DOHH2 (cell line): ENCODE data around the gene AHRR.
"Not testable (repeated sequence)": the region's sequence is repeated elsewhere in the genome, so short reads cannot be mapped to it uniquely, and the experiment has no call there.

ENCODE experiments used
- H3F3A ChIP-seq: fragments of 200-600 bp; sonication (generic), shearing (Covaris generic); 2 replicates; pipeline ENCODE4 v1.6.0; 2016; ENCODE audit warnings: antibody characterized with exemption, mild to moderate bottlenecking; ENCODE audit not compliant: control insufficient read depth, insufficient read depth
- H3K27ac ChIP-seq: fragments of 200-600 bp; sonication (generic); 2 replicates; pipeline ENCODE4 v1.5.1; 2014; ENCODE audit warnings: low read depth, mild to moderate bottlenecking, low read length, moderate library complexity
- H3K27me3 ChIP-seq: fragments of 200-600 bp; sonication (generic); 2 replicates; pipeline ENCODE4 v1.6.1; 2014; ENCODE audit warnings: mild to moderate bottlenecking, low read length, mixed read lengths; ENCODE audit not compliant: control insufficient read depth
- H3K36me3 ChIP-seq: fragments of 200-600 bp; sonication (generic); 2 replicates; pipeline ENCODE4 v1.6.1; 2014; ENCODE audit warnings: mild to moderate bottlenecking, low read length, moderate library complexity, mixed read lengths; ENCODE audit not compliant: control insufficient read depth
- H3K4me1 ChIP-seq: fragments of 200-600 bp; sonication (generic); 2 replicates; pipeline ENCODE4 v1.6.1; 2014; ENCODE audit warnings: mild to moderate bottlenecking, low read length, mixed read lengths; ENCODE audit not compliant: control insufficient read depth
- H3K4me2 ChIP-seq: fragments of 200-600 bp; sonication (generic); 2 replicates; pipeline ENCODE4 v1.6.0; 2014; ENCODE audit warnings: mild to moderate bottlenecking, low read length, moderate library complexity
- H3K4me3 ChIP-seq: fragments of 200-600 bp; sonication (generic); 2 replicates; pipeline ENCODE4 v1.5.1; 2014; ENCODE audit warnings: mild to moderate bottlenecking, low read length, mixed read lengths
- H3K79me2 ChIP-seq: fragments of 200-600 bp; sonication (generic); 2 replicates; pipeline ENCODE4 v1.6.1; 2014; ENCODE audit warnings: mild to moderate bottlenecking, low read length, mixed read lengths; ENCODE audit not compliant: control insufficient read depth
- H3K9me2 ChIP-seq: fragments of 200-600 bp; sonication (generic); replicated peaks from 2 replicates; pipeline ENCODE4 v1.6.1; 2014; ENCODE audit warnings: mild to moderate bottlenecking, low read length, mixed read lengths; ENCODE audit not compliant: control insufficient read depth
- H3K9me3 ChIP-seq: fragments of 200-600 bp; sonication (generic); 2 replicates; pipeline ENCODE4 v1.6.1; 2014; ENCODE audit warnings: antibody characterized with exemption, low read length, mixed read lengths; ENCODE audit not compliant: control insufficient read depth, insufficient read depth
- H4K20me1 ChIP-seq: fragments of 200-600 bp; sonication (generic); 2 replicates; pipeline ENCODE4 v1.6.0; 2014; ENCODE audit warnings: low read depth, mild to moderate bottlenecking, antibody characterized with exemption, low read length, moderate library complexity; ENCODE audit not compliant: control insufficient read depth, insufficient read depth
- CTCF ChIP-seq: fragments of 200-600 bp; sonication (generic); IDR thresholded peaks from one replicate; pipeline ENCODE4 v1.5.1; 2014; ENCODE audit warnings: antibody characterized with exemption, mild to moderate bottlenecking, low read depth, low read length; ENCODE audit not compliant: poor library complexity, severe bottlenecking
- EZH2phosphoT487 ChIP-seq: fragments of 200-600 bp; sonication (generic); IDR thresholded peaks from 2 replicates; pipeline ENCODE4 v1.6.1; 2017; ENCODE audit warnings: borderline replicate concordance, mild to moderate bottlenecking, antibody characterized with exemption, low read length, moderate library complexity, mixed read lengths

AHRR gene

DNA sequence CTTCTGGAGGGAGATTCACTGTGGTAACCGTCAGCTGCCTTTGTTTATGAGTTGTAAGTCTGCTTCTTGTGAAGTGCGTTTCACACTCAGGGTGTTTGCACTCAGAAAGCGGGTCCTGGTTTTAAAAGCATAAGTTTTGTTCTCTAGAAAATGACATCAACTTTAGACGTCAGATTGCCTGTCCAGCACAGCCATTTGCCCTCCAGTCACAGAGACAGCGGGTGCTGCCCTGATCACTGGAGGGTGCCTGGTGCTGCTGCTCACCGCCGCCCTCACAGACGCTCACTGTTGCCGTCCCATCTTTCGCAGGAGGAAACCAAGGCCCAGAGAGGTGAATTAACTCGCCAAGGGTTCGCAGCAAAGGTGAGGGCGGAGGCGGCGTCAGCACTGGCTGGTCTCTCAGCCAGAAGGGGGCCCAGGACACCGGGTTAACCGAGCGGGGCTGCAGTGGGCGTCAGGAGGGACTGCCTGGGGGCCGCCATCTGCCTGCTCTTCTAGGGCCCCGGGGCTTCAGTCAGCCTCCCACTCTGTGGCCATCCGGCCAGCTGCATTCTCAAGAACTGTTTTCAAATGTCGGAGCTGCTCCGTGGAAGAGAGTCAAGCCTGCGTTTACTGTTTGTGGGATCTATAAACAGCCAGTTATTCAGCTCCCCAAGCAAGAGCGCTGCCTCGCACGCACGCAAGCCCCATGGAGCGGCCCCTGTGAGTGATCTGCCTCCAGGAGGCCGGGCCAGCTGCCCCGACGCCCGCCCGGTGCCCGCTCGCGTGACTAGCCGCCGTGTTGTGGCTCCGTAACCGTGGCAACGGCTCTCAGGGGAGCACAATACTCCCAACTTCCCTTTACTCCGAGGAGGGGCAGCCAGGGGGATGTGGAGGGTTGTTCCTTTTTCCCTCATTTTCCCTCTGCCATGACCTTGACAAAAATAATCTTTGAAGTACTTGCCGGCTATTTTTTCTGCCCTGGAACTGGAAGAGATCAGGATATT, 78.1 kb downstream of the AHRR start:
- Histone ChIP-seq H3K9me3 (no peaks in the 10 kb centered on the region), H3K9me2 (no peaks in the 10 kb centered on the region), H3K27ac (peak overlapping the region; percentile 100), H3K4me3 (peak overlapping the region; percentile 74), H3F3A (peaks cover 35% of the 10 kb centered on the region), H3K27me3 (no peaks in the 10 kb centered on the region), H3K4me1 (peaks cover 97% of the 10 kb centered on the region), H3K36me3 (peaks cover 29% of the 10 kb centered on the region), H4K20me1 (no peaks in the 10 kb centered on the region), H3K4me2 (peak overlapping the region; percentile 97), H3K79me2 (peaks cover 6% of the 10 kb centered on the region; the same call in 1 of the 2 replicates)
- TF ChIP-seq EZH2phosphoT487 (no peak), CTCF (peak; percentile 51)

GRCh38 chr5:400282-401145, 79.0 kb downstream of the AHRR start:
- H3K27ac ChIP-seq: peak overlapping the region; percentile 100
- peaks cover 34% of the 10 kb centered on the region for H3K36me3 ChIP-seq
- H3F3A ChIP-seq: peaks cover 35% of the 10 kb centered on the region
- H3K9me3 ChIP-seq: no peaks in the 10 kb centered on the region
- peak overlapping the region; percentile 97 for H3K4me2 ChIP-seq
- H3K4me3 ChIP-seq: peak overlapping the region; percentile 74
- peaks cover 97% of the 10 kb centered on the region for H3K4me1 ChIP-seq
- no peaks in the 10 kb centered on the region; the same call in 1 of the 2 replicates for H3K79me2 ChIP-seq
- H3K9me2 ChIP-seq: no peaks in the 10 kb centered on the region
- TF ChIP-seq EZH2phosphoT487 (no peak), CTCF (no peak)
- no peaks in the 10 kb centered on the region for H4K20me1 ChIP-seq
- H3K27me3 ChIP-seq: no peaks in the 10 kb centered on the region

GRCh38 chr5:401146-402034, 79.9 kb downstream of the AHRR start:
- Histone ChIP-seq H3K27ac (peak overlapping the region; percentile 100), H3K4me3 (peak overlapping the region; percentile 74), H3K36me3 (peaks cover 34% of the 10 kb centered on the region), H3K9me3 (no peaks in the 10 kb centered on the region), H4K20me1 (no peaks in the 10 kb centered on the region), H3K79me2 (no peaks in the 10 kb centered on the region), H3K4me2 (peak overlapping the region; percentile 97), H3K9me2 (no peaks in the 10 kb centered on the region), H3F3A (peaks cover 36% of the 10 kb centered on the region), H3K27me3 (no peaks in the 10 kb centered on the region), H3K4me1 (peaks cover 97% of the 10 kb centered on the region)
- TF ChIP-seq EZH2phosphoT487: no peak
- no peak for TF ChIP-seq CTCF

GRCh38 chr5:402219-402614, 80.7 kb downstream of the AHRR start:
- not testable (repeated sequence) for H3K9me2 ChIP-seq, H3K9me3 ChIP-seq, H3K27me3 ChIP-seq, H4K20me1 ChIP-seq, H3K79me2 ChIP-seq
- Histone ChIP-seq H3K27ac (peak overlapping the region; percentile 100), H3K4me1 (peaks cover 100% of the 10 kb centered on the region), H3F3A (peaks cover 43% of the 10 kb centered on the region), H3K4me2 (peak overlapping the region; percentile 97), H3K4me3 (peak overlapping the region; percentile 63), H3K36me3 (peaks cover 34% of the 10 kb centered on the region)
